Measurements from ENCODE around the gene MAML1. TPM values are rescaled to one million over a fixed set of nuclear protein-coding genes. Genes with fewer than 3 reads are reported as not detected.
"Not testable (repeated sequence)": the region's sequence is repeated elsewhere in the genome, so short reads cannot be mapped to it uniquely, and the experiment has no call there.

MAML1 gene
- total RNA-seq, 1 donor from 2014 or later, result 43.2 TPM

DNA sequence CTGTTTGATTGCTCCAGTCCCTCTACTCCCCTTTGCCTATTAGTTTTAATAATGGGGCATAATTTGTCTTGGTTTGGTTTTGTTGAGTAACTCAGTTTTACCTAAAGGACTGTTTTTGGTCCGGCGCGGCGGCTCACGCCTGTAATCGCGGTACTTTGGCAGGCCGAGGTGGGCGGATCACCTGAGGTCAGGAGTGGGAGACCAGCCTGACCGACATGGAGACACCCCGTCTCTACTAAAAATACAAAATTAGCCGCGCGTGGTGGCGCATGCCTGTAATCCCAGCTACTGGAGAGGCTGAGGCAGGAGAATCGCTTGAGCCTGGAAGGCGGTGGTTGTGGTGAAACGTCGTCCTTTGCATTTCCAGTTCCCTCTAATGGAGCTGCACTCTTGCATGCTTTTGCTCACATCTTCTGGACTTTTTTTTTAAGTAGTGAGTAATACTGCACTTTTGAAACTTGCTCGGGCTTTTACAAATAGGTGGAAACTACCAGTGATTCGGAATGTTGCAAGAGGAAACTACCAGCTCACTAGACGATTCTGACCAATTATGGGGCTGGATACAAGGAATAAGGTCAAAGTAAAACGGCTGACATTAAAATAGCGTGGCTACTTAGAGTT lies 721 bp upstream of the MAML1 start:
- intact Hi-C loops (cut with micrococcal nuclease), result loop anchor here (1.0 to 2.0 kb wide), 15 partner anchors 30 to 1105 kb away; partner anchors contain the start of genes CANX, CLK4, HNRNPH1 and MGAT4B

GRCh38 chr5:179732918-179733771 lies 523 bp downstream of the MAML1 start:
- intact Hi-C loops (cut with micrococcal nuclease), result loop anchor here (1.0 to 2.0 kb wide), 16 partner anchors 29 to 1106 kb away; partner anchors contain the start of genes CANX, CLK4, HNRNPH1 and MGAT4B

- intact Hi-C loops (cut with micrococcal nuclease), result loop anchor here (1.0 to 2.0 kb wide), 5 partner anchors 75 to 1107 kb away; partner anchors contain the start of genes CLK4, RUFY1, TBC1D9B and ZNF354A
Measured at GRCh38 chr5:179733772-179734126, 1.1 kb downstream of the MAML1 start.

DNA sequence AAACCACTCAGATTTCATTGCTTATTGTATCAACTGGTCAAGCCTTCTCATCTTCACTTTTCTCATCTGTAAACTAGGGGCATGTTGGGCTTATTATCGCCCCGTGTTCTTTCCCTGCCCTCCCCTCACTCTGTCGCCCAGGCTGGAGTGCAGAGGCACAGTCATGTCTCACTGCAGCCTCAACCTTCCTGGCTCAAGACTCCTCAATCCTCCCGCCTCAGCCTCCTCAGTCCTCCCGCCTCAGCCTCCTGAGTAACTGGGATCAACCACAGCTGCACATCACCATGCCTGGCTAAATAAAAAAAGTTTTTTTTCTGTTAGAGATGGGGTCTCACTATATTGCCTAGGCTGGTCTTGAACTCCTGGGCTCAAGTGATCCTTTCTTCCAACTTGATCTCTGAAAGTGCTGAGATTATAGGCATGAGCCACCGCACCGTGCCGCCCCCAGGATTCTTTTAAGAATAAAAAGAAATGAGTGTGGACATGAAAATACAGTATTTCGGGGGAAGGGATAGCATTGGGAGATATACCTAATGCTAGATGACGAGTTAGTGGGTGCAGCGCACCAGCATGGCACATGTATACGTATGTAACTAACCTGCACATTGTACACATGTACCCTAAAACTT lies 2.0 kb downstream of the MAML1 start:
- intact Hi-C loops (cut with micrococcal nuclease), result no loop called here

DNA sequence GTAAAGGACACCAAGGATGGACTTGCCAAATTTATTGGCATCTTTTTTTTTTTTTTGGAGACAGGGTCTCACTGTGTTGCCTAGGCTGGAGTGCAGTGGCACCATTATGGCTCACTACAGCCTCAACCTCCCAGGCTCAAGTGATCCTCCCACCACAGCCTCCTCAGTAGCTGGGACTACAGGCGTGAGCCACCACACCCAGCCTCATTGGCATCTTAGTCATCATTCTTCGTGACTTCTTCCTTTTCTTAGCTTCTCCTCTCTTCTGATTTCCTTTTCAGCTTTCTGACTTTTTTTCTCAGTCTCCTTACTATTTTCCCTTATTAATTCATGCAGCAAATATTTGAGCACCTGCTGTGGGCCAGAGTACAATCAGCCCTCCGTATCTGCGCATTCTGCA lies 6.1 kb downstream of the MAML1 start:
- intact Hi-C loops (cut with micrococcal nuclease), result no loop called here

- intact Hi-C loops (cut with micrococcal nuclease), result not testable (repeated sequence)
Measured at GRCh38 chr5:179744106-179744505, 11.5 kb downstream of the MAML1 start.

DNA sequence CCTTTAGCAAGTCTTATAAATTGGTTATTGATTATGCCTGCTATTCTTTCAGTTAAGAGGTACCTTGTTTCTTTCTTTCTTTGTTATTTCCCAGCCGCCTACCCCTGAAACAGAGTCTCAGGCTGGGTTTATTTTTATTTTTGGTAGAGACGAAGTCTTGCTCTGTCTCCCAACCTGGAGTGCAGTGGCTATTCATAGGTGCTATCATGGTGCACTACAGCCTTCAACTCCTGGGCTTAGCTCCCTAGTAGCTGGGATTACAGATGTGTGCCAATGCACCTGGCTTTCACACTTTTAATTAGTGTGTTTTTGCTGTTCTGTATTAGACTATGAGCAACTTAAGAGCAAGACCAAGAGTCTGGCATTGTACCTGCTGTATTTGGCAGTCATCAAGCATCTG lies 14.2 kb downstream of the MAML1 start:
- intact Hi-C loops (cut with micrococcal nuclease), result no loop called here

DNA sequence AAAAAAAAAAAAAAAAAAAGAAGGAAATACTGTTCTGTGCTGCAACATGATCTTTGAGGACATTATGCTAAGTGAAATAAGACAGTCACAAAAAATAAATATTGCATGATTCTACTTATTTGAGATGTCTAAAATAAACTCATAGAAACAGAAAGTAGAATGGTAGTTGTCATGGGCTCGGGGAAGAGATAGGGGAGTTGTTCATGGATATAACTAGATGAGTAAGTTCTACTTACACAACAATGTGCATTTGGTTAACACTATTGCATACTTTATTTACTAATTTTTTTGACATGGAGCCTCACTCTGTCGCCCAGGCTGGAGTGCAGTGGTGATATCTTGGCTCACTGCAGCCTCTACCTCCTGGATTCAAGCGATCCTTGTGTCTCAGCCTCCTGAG lies 15.2 kb downstream of the MAML1 start:
- intact Hi-C loops (cut with micrococcal nuclease), result no loop called here

DNA sequence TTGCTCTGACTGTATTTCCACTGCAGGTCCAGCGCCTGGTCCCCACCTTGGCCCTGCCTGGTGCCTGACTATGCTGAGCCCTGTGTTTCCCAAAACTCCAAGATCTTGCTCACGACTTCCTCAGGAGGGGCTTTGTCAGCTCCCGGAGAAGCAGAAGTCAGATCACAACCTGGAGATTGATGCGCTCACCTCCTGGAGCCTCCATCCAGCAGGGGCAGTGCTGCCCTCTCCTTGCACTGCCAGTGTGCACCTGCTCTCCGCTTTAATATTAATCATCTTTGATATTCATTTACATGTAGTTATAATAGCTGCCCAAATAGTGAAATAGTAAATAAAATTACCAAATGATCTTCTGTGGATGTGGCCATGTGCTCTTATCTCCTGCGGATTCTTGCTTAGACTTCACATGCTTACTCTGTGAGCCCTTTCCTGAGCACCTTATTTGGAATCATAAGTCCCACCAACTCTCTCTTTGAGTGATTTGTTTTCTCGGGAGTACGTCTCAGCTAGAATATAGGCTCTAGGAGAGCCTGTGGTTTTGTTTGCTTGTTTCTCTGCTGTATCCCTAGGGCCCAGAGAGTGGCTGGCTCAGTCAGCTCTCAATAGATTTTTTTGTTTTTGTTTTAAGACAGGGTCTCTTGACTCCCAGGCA lies 17.4 kb downstream of the MAML1 start:
- intact Hi-C loops (cut with micrococcal nuclease), result no loop called here

- intact Hi-C loops (cut with micrococcal nuclease), result no loop called here
Measured at GRCh38 chr5:179753971-179754370, 21.3 kb downstream of the MAML1 start.

GRCh38 chr5:179755022-179755421 lies 22.4 kb downstream of the MAML1 start:
- intact Hi-C loops (cut with micrococcal nuclease), result no loop called here

GRCh38 chr5:179758955-179759354 lies 26.3 kb downstream of the MAML1 start:
- intact Hi-C loops (cut with micrococcal nuclease), result no loop called here

DNA sequence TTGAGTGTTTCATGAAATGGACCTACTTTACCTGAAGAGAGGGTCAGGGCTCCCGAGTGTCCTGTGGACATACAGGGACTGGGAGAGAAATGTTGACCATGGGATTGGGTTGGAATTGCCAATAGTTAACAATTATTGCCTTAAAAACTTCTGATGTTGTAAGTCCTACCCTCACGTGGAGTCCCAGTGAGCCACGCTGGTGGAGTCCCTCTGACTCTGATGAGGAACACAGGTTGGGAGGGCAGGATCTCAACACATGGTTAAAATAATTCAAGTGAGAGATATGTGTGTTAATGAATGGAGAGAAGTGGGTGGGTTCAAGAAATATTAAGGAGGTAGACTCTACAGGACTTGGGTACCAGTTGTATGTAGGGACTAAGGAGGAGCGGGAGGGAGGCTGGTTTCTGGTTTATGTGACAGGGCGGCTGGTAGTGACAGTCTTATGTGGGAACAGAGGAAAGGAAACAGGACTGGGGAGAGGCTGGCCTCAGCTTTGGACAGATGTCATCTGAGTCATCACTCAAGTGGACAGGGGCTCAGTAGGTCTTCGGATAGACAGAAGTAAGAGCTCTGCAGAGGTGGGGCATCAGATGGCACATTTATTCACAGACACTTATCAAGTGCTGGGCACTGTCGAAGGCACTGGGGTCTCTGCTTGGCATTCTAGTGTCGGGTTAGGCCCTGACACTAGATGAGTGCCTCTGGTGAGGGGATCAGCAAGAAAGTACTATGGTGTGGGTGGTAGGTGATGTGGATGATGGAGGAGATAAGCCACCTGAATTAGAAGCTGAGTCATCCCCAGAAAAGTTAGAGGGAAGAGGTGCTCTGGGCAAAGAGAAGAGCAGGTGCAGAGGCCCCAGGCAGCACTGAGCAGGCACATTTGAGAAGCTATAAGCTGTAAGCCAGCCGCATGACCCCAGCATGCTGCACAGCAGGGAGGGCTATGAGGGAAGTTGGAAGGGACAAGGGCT lies 27.2 kb downstream of the MAML1 start:
- intact Hi-C loops (cut with micrococcal nuclease), result no loop called here

DNA sequence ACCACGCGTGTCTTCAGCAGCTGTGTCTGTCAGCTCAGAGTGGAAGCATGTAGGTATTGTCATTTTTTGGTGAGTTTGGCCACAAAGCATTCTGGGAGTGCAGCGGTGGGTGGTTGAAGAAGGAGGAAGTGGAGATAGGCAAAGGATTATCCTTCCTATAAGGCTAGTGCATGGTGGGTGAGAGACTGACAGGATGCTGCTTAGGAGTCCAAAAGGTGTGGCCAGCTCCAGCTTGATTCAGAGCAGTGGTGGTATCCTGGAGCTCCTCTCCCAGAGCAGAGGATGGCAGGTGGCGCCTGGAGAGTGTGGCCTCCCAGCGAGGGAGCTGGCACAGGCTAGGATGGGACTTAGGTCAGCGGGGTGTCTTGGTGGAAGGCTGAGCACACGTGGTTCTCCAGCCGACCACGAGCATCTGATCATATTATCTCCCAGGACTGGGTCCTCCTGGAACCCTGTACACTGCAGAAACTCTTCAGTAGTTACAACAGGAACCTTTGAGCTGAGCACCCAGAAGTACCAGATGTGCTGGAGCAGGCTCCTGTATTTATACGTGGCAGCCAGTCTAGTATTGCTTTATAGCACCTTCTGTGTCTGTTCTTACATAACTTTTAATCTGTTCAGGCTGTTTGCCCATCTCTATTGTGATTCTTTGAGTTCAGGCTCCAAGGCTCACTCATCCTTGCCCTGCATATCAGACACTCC lies 29.6 kb downstream of the MAML1 start:
- intact Hi-C loops (cut with micrococcal nuclease), result loop anchor here (1.0 kb wide), 2 partner anchors 30 to 96 kb away; partner anchors contain the start of genes MAML1 and MRNIP

GRCh38 chr5:179762781-179763176 lies 30.2 kb downstream of the MAML1 start:
- intact Hi-C loops (cut with micrococcal nuclease), result loop anchor here (1.0 kb wide), 7 partner anchors 30 to 328 kb away; partner anchors contain the start of genes CANX, MAML1, MRNIP and TBC1D9B

DNA sequence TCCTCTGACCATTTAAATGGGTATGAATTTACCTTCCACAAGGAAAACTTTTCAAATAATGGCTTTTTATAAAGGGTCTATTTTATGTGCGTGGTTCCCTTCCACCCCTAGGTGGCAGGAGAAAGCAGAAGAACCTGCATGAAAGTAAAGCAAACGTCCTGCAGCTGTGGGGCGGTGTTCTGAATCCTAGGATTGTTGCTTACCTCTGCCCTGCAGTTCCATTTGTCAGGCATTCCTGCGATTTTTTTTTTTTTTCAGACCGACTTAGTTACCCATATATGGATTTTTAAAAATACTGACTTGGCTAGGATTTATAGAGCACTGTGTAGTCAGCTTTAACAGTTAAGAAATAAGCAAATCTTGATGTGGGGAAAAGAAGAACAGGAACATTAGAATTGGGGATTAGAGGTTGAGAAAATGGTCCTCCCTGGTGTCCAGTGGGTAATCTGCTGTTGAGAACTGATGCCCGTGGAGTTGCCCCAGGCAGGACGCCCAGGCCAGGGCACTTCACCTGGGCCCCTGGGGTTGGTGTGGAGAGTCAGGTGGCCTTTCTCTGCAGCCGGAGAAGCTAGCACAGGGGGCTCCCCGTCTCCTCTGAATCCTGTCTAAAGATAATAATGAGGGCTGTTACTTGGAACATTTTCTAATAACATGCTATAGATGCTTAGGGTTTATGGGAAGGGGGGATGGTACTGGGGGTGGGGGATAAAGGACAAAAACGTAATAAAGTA lies 30.8 kb downstream of the MAML1 start:
- intact Hi-C loops (cut with micrococcal nuclease), result loop anchor here (1.0 kb wide), 5 partner anchors 33 to 327 kb away; partner anchors contain the start of genes CANX and TBC1D9B

- intact Hi-C loops (cut with micrococcal nuclease), result no loop called here
Measured at GRCh38 chr5:179764056-179764455, 31.4 kb downstream of the MAML1 start.

GRCh38 chr5:179765400-179765799 lies 32.8 kb downstream of the MAML1 start:
- intact Hi-C loops (cut with micrococcal nuclease), result no loop called here
